BLaER1 treated with 17β-estradiol and CSF1 and Interleukin-3, amounts not matched to agents 10 nM and 100 nM (cell line): Measurements from ENCODE around the gene ZEB2.

Source experiments
- H3K27ac ChIP-seq, 11 experiments: shearing (Covaris generic); formaldehyde crosslinking; 2 replicates each; pipeline ENCODE4 v1.8.1; 2022
- H3K27me3 ChIP-seq, 11 experiments: shearing (Covaris generic); formaldehyde crosslinking; 2 replicates each; pipeline ENCODE4 v1.8.1; 2022
- H3K36me3 ChIP-seq, 11 experiments: shearing (Covaris generic); formaldehyde crosslinking; 2 replicates each; pipeline ENCODE4 v1.8.1; 2022
- H3K4me1 ChIP-seq, 10 experiments: shearing (Covaris generic); formaldehyde crosslinking; 2 replicates each; pipeline ENCODE4 v1.8.1; 2022
- H3K4me2 ChIP-seq, 11 experiments: shearing (Covaris generic); formaldehyde crosslinking; 2 replicates each; pipeline ENCODE4 v1.8.1; 2022
- H3K4me3 ChIP-seq, 10 experiments: shearing (Covaris generic); formaldehyde crosslinking; 2 replicates each; pipeline ENCODE4 v1.8.1; 2022
- H3K9ac ChIP-seq, 11 experiments: shearing (Covaris generic); formaldehyde crosslinking; 2 replicates each; pipeline ENCODE4 v1.8.1; 2022
- H3K9me3 ChIP-seq, 11 experiments: shearing (Covaris generic); formaldehyde crosslinking; replicated peaks in 1 of 11; 2 replicates each; pipeline ENCODE4 v1.8.1; 2022
- H4K20me1 ChIP-seq, 11 experiments: shearing (Covaris generic); formaldehyde crosslinking; 2 replicates each; pipeline ENCODE4 v1.8.1; 2022
- Cebpa-rat ChIP-seq, 11 experiments: shearing (Covaris generic); IDR thresholded peaks; 2 replicates each; pipeline ENCODE4 v1.8.1; 2022

ZEB2 gene

GRCh38 chr2:144493027-144493809, 26.7 kb downstream of the ZEB2 start:
- H3K9ac ChIP-seq = peak overlapping the region in 4 of 11 experiments; percentile 9 to 32 (median 20); a peak in 2 of 22 replicates
- peaks cover 96 to 98% (median 97%) of the 10 kb centered on the region in 11 experiments for H4K20me1 ChIP-seq
- peak overlapping the region; percentile 3 to 91 (median 34); a peak in 21 of 22 replicates for H3K4me2 ChIP-seq
- TF ChIP-seq Cebpa-rat (IDR thresholded peaks at IDR 0.05) = no peak
- H3K4me1 ChIP-seq = peaks cover 51 to 96% (median 87%) of the 10 kb centered on the region in 10 experiments
- H3K27me3 ChIP-seq = no peaks in the 10 kb centered on the region
- H3K9me3 ChIP-seq = no peaks in the 10 kb centered on the region
- H3K27ac ChIP-seq = peak overlapping the region in 4 of 11 experiments; percentile 48 to 66 (median 54); a peak in 8 of 22 replicates
- 0 out of 20 replicates have a peak overlapping the region, but pooled peaks of 1 of the 10 experiments have one; percentile 9 for H3K4me3 ChIP-seq
- H3K36me3 ChIP-seq = peaks cover 81 to 96% (median 94%) of the 10 kb centered on the region in 11 experiments

- Histone ChIP-seq H3K27ac (peak overlapping the region in 1 of 11 experiments; percentile 3; a peak in 1 of 22 replicates), H3K36me3 (peaks cover 84 to 100% (median 98%) of the 10 kb centered on the region in 11 experiments), H4K20me1 (peaks cover 100% of the 10 kb centered on the region in 11 experiments), H3K9me3 (no peaks in the 10 kb centered on the region), H3K4me2 (peak overlapping the region; percentile 1 to 91 (median 44); a peak in 19 of 22 replicates), H3K4me1 (peaks cover 39 to 100% (median 77%) of the 10 kb centered on the region in 10 experiments), H3K4me3 (no peak overlapping the region), H3K9ac (no peak overlapping the region), H3K27me3 (no peaks in the 10 kb centered on the region)
- no peak for TF ChIP-seq Cebpa-rat (IDR thresholded peaks at IDR 0.05)
Observed at GRCh38 chr2:144490857-144491256, 29.1 kb downstream of the ZEB2 start.

GRCh38 chr2:144490017-144490416, 29.9 kb downstream of the ZEB2 start:
- Histone ChIP-seq H3K27me3 (no peaks in the 10 kb centered on the region), H3K27ac (no peak overlapping the region), H3K4me2 (peak overlapping the region in 9 of 11 experiments; percentile 2 to 91 (median 44); a peak in 12 of 22 replicates), H3K9ac (no peak overlapping the region), H3K4me3 (no peak overlapping the region), H3K9me3 (no peaks in the 10 kb centered on the region), H4K20me1 (peaks cover 100% of the 10 kb centered on the region in 11 experiments), H3K36me3 (peaks cover 84 to 100% (median 98%) of the 10 kb centered on the region in 11 experiments), H3K4me1 (peaks cover 38 to 100% (median 77%) of the 10 kb centered on the region in 10 experiments)
- TF ChIP-seq Cebpa-rat (IDR thresholded peaks at IDR 0.05) = no peak

- Histone ChIP-seq H4K20me1 (peaks cover 100% of the 10 kb centered on the region in 11 experiments), H3K4me2 (peak overlapping the region in 9 of 11 experiments; percentile 0 to 91 (median 24); a peak in 12 of 22 replicates), H3K27me3 (no peaks in the 10 kb centered on the region), H3K4me1 (peaks cover 44 to 100% (median 77%) of the 10 kb centered on the region in 10 experiments), H3K9me3 (no peaks in the 10 kb centered on the region), H3K27ac (peak overlapping the region in 1 of 11 experiments; percentile 14; a peak in 1 of 22 replicates), H3K4me3 (no peak overlapping the region), H3K9ac (0 out of 22 replicates have a peak overlapping the region, but pooled peaks of 1 of the 11 experiments have one; percentile 11), H3K36me3 (peaks cover 84 to 100% (median 98%) of the 10 kb centered on the region in 11 experiments)
- TF ChIP-seq Cebpa-rat (IDR thresholded peaks at IDR 0.05) = no peak
Observed at GRCh38 chr2:144489315-144489916, 30.5 kb downstream of the ZEB2 start.

GRCh38 chr2:144484201-144484948, 35.5 kb downstream of the ZEB2 start:
- peak overlapping the region in 1 of 11 experiments; percentile 38; a peak in 1 of 22 replicates for H3K9ac ChIP-seq
- H3K9me3 ChIP-seq = no peaks in the 10 kb centered on the region
- H3K4me1 ChIP-seq = peaks cover 63 to 100% (median 78%) of the 10 kb centered on the region in 10 experiments
- H3K27ac ChIP-seq = peak overlapping the region in 4 of 11 experiments; percentile 1 to 33 (median 9); a peak in 5 of 22 replicates
- TF ChIP-seq Cebpa-rat (IDR thresholded peaks at IDR 0.05) = no peak
- peaks cover 99 to 100% (median 100%) of the 10 kb centered on the region in 11 experiments for H4K20me1 ChIP-seq
- H3K4me3 ChIP-seq = no peak overlapping the region
- H3K27me3 ChIP-seq = no peaks in the 10 kb centered on the region
- peak overlapping the region; percentile 0 to 77 (median 34); a peak in 16 of 22 replicates for H3K4me2 ChIP-seq
- H3K36me3 ChIP-seq = peaks cover 91 to 100% (median 98%) of the 10 kb centered on the region in 11 experiments

- Histone ChIP-seq H3K27me3 (no peaks in the 10 kb centered on the region), H3K4me3 (no peak overlapping the region), H3K4me1 (peaks cover 75 to 100% (median 92%) of the 10 kb centered on the region in 10 experiments), H3K9me3 (no peaks in the 10 kb centered on the region), H3K27ac (no peak overlapping the region; a peak in 1 of 22 replicates), H4K20me1 (peaks cover 99 to 100% (median 100%) of the 10 kb centered on the region in 11 experiments), H3K36me3 (peaks cover 94 to 100% (median 98%) of the 10 kb centered on the region in 11 experiments), H3K9ac (peak overlapping the region in 1 of 11 experiments; percentile 50; a peak in 1 of 22 replicates), H3K4me2 (peak overlapping the region in 8 of 11 experiments; percentile 2 to 77 (median 37); a peak in 15 of 22 replicates)
- TF ChIP-seq Cebpa-rat (IDR thresholded peaks at IDR 0.05) = no peak
Observed at GRCh38 chr2:144481666-144482065, 38.3 kb downstream of the ZEB2 start.

- peaks cover 99 to 100% (median 100%) of the 10 kb centered on the region in 11 experiments for H4K20me1 ChIP-seq
- H3K4me3 ChIP-seq = no peak overlapping the region
- no peaks in the 10 kb centered on the region for H3K9me3 ChIP-seq
- peaks cover 95 to 100% (median 98%) of the 10 kb centered on the region in 11 experiments for H3K36me3 ChIP-seq
- H3K27ac ChIP-seq = peak overlapping the region in 3 of 11 experiments; percentile 2 to 23 (median 5); a peak in 2 of 22 replicates
- peak overlapping the region in 2 of 11 experiments; percentile 13 to 50; a peak in 2 of 22 replicates for H3K9ac ChIP-seq
- TF ChIP-seq Cebpa-rat (IDR thresholded peaks at IDR 0.05) = no peak
- peaks cover 81 to 100% (median 97%) of the 10 kb centered on the region in 10 experiments for H3K4me1 ChIP-seq
- H3K27me3 ChIP-seq = no peaks in the 10 kb centered on the region
- H3K4me2 ChIP-seq = peak overlapping the region in 10 of 11 experiments; percentile 13 to 77 (median 35); a peak in 14 of 22 replicates
Observed at GRCh38 chr2:144481109-144481508, 38.8 kb downstream of the ZEB2 start.

- Histone ChIP-seq H3K27me3 (no peaks in the 10 kb centered on the region), H3K9ac (peak overlapping the region in 2 of 11 experiments; percentile 1 to 47; a peak in 1 of 22 replicates), H4K20me1 (peaks cover 99 to 100% (median 100%) of the 10 kb centered on the region in 11 experiments), H3K9me3 (no peaks in the 10 kb centered on the region), H3K36me3 (peaks cover 95 to 100% (median 98%) of the 10 kb centered on the region in 11 experiments), H3K4me2 (peak overlapping the region; percentile 5 to 77 (median 36); a peak in 18 of 22 replicates), H3K4me1 (peaks cover 74 to 100% (median 97%) of the 10 kb centered on the region in 10 experiments), H3K4me3 (no peak overlapping the region), H3K27ac (0 out of 22 replicates have a peak overlapping the region, but pooled peaks of 1 of the 11 experiments have one; percentile 1)
- no peak for TF ChIP-seq Cebpa-rat (IDR thresholded peaks at IDR 0.05)
Observed at GRCh38 chr2:144480285-144480684, 39.6 kb downstream of the ZEB2 start.
